H9 (cell line): ENCODE results near the gene TPBGL. TPM values are rescaled to one million over a fixed set of nuclear protein-coding genes. Genes with fewer than 3 reads are reported as not detected.

ENCODE experiments used
- DNase-seq: peaks from one replicate; pipeline ENCODE4 v3.0.0-alpha.2; 2017
- H2AFZ ChIP-seq: one replicate; pipeline ENCODE4 v1.6.1; 2013; ENCODE audit warnings: mild to moderate bottlenecking, low read length, control low read depth, moderate library complexity
- H2AK5ac ChIP-seq: 2 replicates; pipeline ENCODE4 v1.6.1; 2013; ENCODE audit warnings: low read length, control low read depth, mixed read lengths; ENCODE audit not compliant: insufficient read length
- H2BK120ac ChIP-seq: one replicate; pipeline ENCODE4 v1.6.1; 2013; ENCODE audit warnings: low read depth, mild to moderate bottlenecking, low read length, control low read depth, inconsistent platforms; ENCODE audit not compliant: poor library complexity, severe bottlenecking
- H2BK12ac ChIP-seq: 2 replicates; pipeline ENCODE4 v1.6.1; 2013; ENCODE audit warnings: low read length, control low read depth, mixed read lengths, low read depth; ENCODE audit not compliant: insufficient read length
- H2BK15ac ChIP-seq: 2 replicates; pipeline ENCODE4 v1.6.1; 2013; ENCODE audit warnings: low read depth, low read length, control low read depth
- H2BK20ac ChIP-seq: one replicate; pipeline ENCODE4 v1.6.1; 2013; ENCODE audit warnings: low read depth, mild to moderate bottlenecking, low read length, control low read depth, inconsistent platforms; ENCODE audit not compliant: poor library complexity, severe bottlenecking
- H2BK5ac ChIP-seq: 2 replicates; pipeline ENCODE4 v1.6.1; 2013; ENCODE audit warnings: low read length, control low read depth, mixed read lengths; ENCODE audit not compliant: insufficient read length
- H3K14ac ChIP-seq: 2 replicates; pipeline ENCODE4 v1.6.1; 2013; ENCODE audit warnings: low read length, control low read depth; ENCODE audit not compliant: insufficient read depth
- H3K18ac ChIP-seq: 2 replicates; pipeline ENCODE4 v1.6.1; 2013; ENCODE audit warnings: low read depth, mild to moderate bottlenecking, mixed read lengths, low read length, control low read depth; ENCODE audit not compliant: insufficient read length
- H3K23ac ChIP-seq: 2 replicates; pipeline ENCODE4 v1.6.1; 2013; ENCODE audit warnings: low read length, control low read depth, mixed read lengths, low read depth; ENCODE audit not compliant: insufficient read length
- H3K23me2 ChIP-seq: 2 replicates; pipeline ENCODE4 v1.6.1; 2013; ENCODE audit warnings: low read depth, mild to moderate bottlenecking, mixed read lengths, low read length, control low read depth; ENCODE audit not compliant: insufficient read length, poor library complexity, severe bottlenecking
- H3K27ac ChIP-seq: 2 replicates; pipeline ENCODE4 v1.5.1; 2013; ENCODE audit warnings: low read length, control low read depth, mixed read lengths, low read depth; ENCODE audit not compliant: insufficient read length
- H3K27me3 ChIP-seq: 2 replicates; pipeline ENCODE4 v1.6.1; 2013; ENCODE audit warnings: low read length, control low read depth, inconsistent platforms; ENCODE audit not compliant: insufficient read depth
- H3K4ac ChIP-seq: 2 replicates; pipeline ENCODE4 v1.6.1; 2013; ENCODE audit warnings: low read depth, mild to moderate bottlenecking, control low read depth, inconsistent platforms, low read length, moderate library complexity
- H3K4me1 ChIP-seq: 2 replicates; pipeline ENCODE4 v1.6.1; 2013; ENCODE audit warnings: low read length, control low read depth, inconsistent platforms; ENCODE audit not compliant: insufficient read depth
- H3K4me2 ChIP-seq: 2 replicates; pipeline ENCODE4 v1.6.1; 2013; ENCODE audit warnings: low read length, control low read depth, mixed read lengths; ENCODE audit not compliant: insufficient read length, insufficient read depth
- H3K56ac ChIP-seq: 2 replicates; pipeline ENCODE4 v1.6.1; 2013; ENCODE audit warnings: low read depth, mild to moderate bottlenecking, mixed read lengths, low read length, control low read depth; ENCODE audit not compliant: insufficient read length
- H3K79me1 ChIP-seq: 2 replicates; pipeline ENCODE4 v1.6.1; 2013; ENCODE audit warnings: low read depth, mild to moderate bottlenecking, moderate library complexity, low read length, control low read depth, inconsistent platforms; ENCODE audit not compliant: insufficient read depth, poor library complexity, severe bottlenecking
- H3K79me2 ChIP-seq: 2 replicates; pipeline ENCODE4 v1.6.1; 2013; ENCODE audit warnings: low read length, control low read depth, inconsistent platforms; ENCODE audit not compliant: insufficient read depth
- H3K9ac ChIP-seq: 2 replicates; pipeline ENCODE4 v1.6.1; 2013; ENCODE audit warnings: low read length, control low read depth, mixed read lengths; ENCODE audit not compliant: insufficient read length; ENCODE audit errors: extremely low read depth
- H3K9me3 ChIP-seq: one replicate; pipeline ENCODE4 v1.6.1; 2013; ENCODE audit warnings: low read depth, low read length, inconsistent platforms; ENCODE audit not compliant: control insufficient read depth
- H3T11ph ChIP-seq: one replicate; pipeline ENCODE4 v1.6.1; 2013; ENCODE audit warnings: mild to moderate bottlenecking, low read length, control low read depth, inconsistent platforms
- H4K20me1 ChIP-seq: one replicate; pipeline ENCODE4 v1.6.1; 2013; ENCODE audit not compliant: control insufficient read depth, insufficient read length, insufficient read depth
- H4K5ac ChIP-seq: 2 replicates; pipeline ENCODE4 v1.6.1; 2013; ENCODE audit warnings: low read depth, mild to moderate bottlenecking, mixed read lengths, low read length, control low read depth; ENCODE audit not compliant: insufficient read length
- H4K8ac ChIP-seq: replicated peaks from 2 replicates; pipeline ENCODE4 v1.6.1; 2013; ENCODE audit warnings: low read length, control low read depth, mixed read lengths, low read depth; ENCODE audit not compliant: insufficient read length
- H4K91ac ChIP-seq: 2 replicates; pipeline ENCODE4 v1.6.1; 2013; ENCODE audit warnings: low read depth, mild to moderate bottlenecking, moderate library complexity, mixed read lengths, low read length, control low read depth; ENCODE audit not compliant: insufficient read length
- H3K27ac Mint-ChIP-seq, 3 experiments: 2 replicates in 2 of 3; 3 replicates in 1 of 3; pipeline ENCODE4 v1.8.0; 2020 to 2021; ENCODE audit warnings: mixed read lengths in 3 of 3, mild to moderate bottlenecking in 1 of 3, moderate library complexity in 1 of 3
- H3K27me3 Mint-ChIP-seq: 2 replicates; pipeline ENCODE4 v1.8.0; 2021; ENCODE audit warnings: low read depth, mild to moderate bottlenecking, moderate library complexity, mixed read lengths
- H3K36me3 Mint-ChIP-seq, 3 experiments: 2 replicates in 2 of 3; 3 replicates in 1 of 3; pipeline ENCODE4 v1.8.0; 2020 to 2021; ENCODE audit warnings: low read depth in 3 of 3, mixed read lengths in 3 of 3; ENCODE audit not compliant: insufficient read depth in 1 of 3
- H3K4me1 Mint-ChIP-seq, 2 experiments: 2 replicates each; pipeline ENCODE4 v1.8.0; 2020; ENCODE audit warnings: mixed read lengths in 2 of 2
- H3K4me3 Mint-ChIP-seq, 2 experiments: 2 replicates in 1 of 2; 3 replicates in 1 of 2; pipeline ENCODE4 v1.8.0; 2020 to 2021; ENCODE audit warnings: mild to moderate bottlenecking in 2 of 2, mixed read lengths in 2 of 2, moderate library complexity in 1 of 2
- H3K9me3 Mint-ChIP-seq, 2 experiments: 2 replicates in 1 of 2; 3 replicates in 1 of 2; pipeline ENCODE4 v1.8.0; 2020; ENCODE audit warnings: mild to moderate bottlenecking in 2 of 2, mixed read lengths in 2 of 2, moderate library complexity in 1 of 2
- CTCF ChIP-seq: fragments of 200-600 bp; sonication (generic); conservative IDR thresholded peaks from 3 replicates; pipeline ENCODE4 v1.8.0; 2021; ENCODE audit warnings: antibody characterized with exemption, mild to moderate bottlenecking
- WGBS: extraction: QIAGEN DNeasy Blood & Tissue Kit; methylation state at CpG from one replicate; pipeline ENCODE4 v1.1.7; 2013; ENCODE audit warnings: missing lambda C conversion rate, low lambda C conversion rate, mixed read lengths; ENCODE audit not compliant: insufficient read length; ENCODE audit errors: extremely low coverage; 5-methylcytosine and 5-hydroxymethylcytosine counted together
- total RNA-seq: library from RNA; stranded (reverse); gene quantifications from 2 replicates; pipeline ENCODE4 v1.2.1, GENCODE V29; 2021

The TPBGL gene
- total RNA-seq, 1 experiment from 2014 or later = 0.61 TPM

GRCh38 chr11:75279273-75279672 is 38.7 kb downstream of the TPBGL start:
- Histone ChIP-seq H3K79me1 (no peaks in the 10 kb centered on the region), H4K20me1 (no peaks in the 10 kb centered on the region), H2BK5ac (no peak overlapping the region), H3K56ac (no peak overlapping the region), H2BK15ac (no peak overlapping the region), H3K23me2 (no peaks in the 10 kb centered on the region), H3K27me3 (no peaks in the 10 kb centered on the region), H3K18ac (no peak overlapping the region), H2BK120ac (no peak overlapping the region), H3T11ph (no peak overlapping the region), H2AK5ac (no peak overlapping the region), H4K91ac (no peak overlapping the region), H3K27ac (no peak overlapping the region), H3K14ac (no peak overlapping the region), H4K8ac (no peak overlapping the region), H3K9ac (no peak overlapping the region), H3K4me2 (no peak overlapping the region), H4K5ac (no peak overlapping the region), H3K23ac (no peak overlapping the region), H3K4me1 (no peaks in the 10 kb centered on the region), H3K4ac (no peak overlapping the region), H2BK12ac (no peak overlapping the region), H3K9me3 (no peaks in the 10 kb centered on the region), H2AFZ (no peak overlapping the region), H2BK20ac (no peak overlapping the region), H3K79me2 (no peaks in the 10 kb centered on the region)
- H3K27ac Mint-ChIP-seq = no peak overlapping the region
- peaks cover 19 to 22% of the 10 kb centered on the region in 2 experiments for H3K4me1 Mint-ChIP-seq
- H3K36me3 Mint-ChIP-seq = peaks cover 0 to 16% (median 2%) of the 10 kb centered on the region in 3 experiments; a peak in 2 of 7 replicates
- TF ChIP-seq CTCF = no peak
- H3K27me3 Mint-ChIP-seq = no peaks in the 10 kb centered on the region
- no peaks in the 10 kb centered on the region; a peak in 1 of 5 replicates for H3K9me3 Mint-ChIP-seq
- DNase-seq = peak; percentile 27
- WGBS = no CpG with 5 or more reads among the region's 5 CpGs
- H3K4me3 Mint-ChIP-seq = no peak overlapping the region
